ENCODE measurements around the gene ZNF343. TPM values are rescaled to one million over a fixed set of nuclear protein-coding genes. Genes with fewer than 3 reads are reported as not detected.

The ZNF343 gene
- total RNA-seq, 1 experiment from 2014 or later: 12.0 TPM

- intact Hi-C loops (cut with micrococcal nuclease): no loop called here
Measured at GRCh38 chr20:2455771-2456497, 52.8 kb downstream of the ZNF343 start.

GRCh38 chr20:2453792-2454191, 54.9 kb downstream of the ZNF343 start:
- H3K4me3 ChIP-seq (replicated peaks in 1 of 2; ENCODE audit: low read depth in 1 of 2, low read length in 2 of 2): no peak overlapping the region
- ChIA-PET POLR2A (no interaction called here), CTCF (interaction anchor here (4.6 kb wide), 1 partner anchor 246 kb away, joined by 53 read pairs; no protein-coding TSS in a partner anchor), RAD21 (ENCODE audit: low non-redundant PET in 1 of 2, low total read pairs in 2 of 2, uncharacterized antibody in 2 of 2, unreplicated experiment in 2 of 2) (no interaction called here)
- DNase-seq (ENCODE audit: low read depth, low spot score) (no peak), ATAC-seq (no peak)
- no peaks in the 10 kb centered on the region for H3K4me1 ChIP-seq (ENCODE audit: control insufficient read depth in 1 of 2, insufficient read depth in 2 of 2, low read length in 2 of 2)
- H3K27me3 ChIP-seq (ENCODE audit: insufficient read depth, low read length): no peaks in the 10 kb centered on the region
- no peak for TF ChIP-seq CEBPB (IDR thresholded peaks at IDR 0.05; ENCODE audit: low read depth)
- TF ChIP-seq, protein P1, sequence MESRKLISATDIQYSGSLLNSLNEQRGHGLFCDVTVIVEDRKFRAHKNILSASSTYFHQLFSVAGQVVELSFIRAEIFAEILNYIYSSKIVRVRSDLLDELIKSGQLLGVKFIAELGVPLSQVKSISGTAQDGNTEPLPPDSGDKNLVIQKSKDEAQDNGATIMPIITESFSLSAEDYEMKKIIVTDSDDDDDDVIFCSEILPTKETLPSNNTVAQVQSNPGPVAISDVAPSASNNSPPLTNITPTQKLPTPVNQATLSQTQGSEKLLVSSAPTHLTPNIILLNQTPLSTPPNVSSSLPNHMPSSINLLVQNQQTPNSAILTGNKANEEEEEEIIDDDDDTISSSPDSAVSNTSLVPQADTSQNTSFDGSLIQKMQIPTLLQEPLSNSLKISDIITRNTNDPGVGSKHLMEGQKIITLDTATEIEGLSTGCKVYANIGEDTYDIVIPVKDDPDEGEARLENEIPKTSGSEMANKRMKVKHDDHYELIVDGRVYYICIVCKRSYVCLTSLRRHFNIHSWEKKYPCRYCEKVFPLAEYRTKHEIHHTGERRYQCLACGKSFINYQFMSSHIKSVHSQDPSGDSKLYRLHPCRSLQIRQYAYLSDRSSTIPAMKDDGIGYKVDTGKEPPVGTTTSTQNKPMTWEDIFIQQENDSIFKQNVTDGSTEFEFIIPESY (IDR thresholded peaks at IDR 0.05; ENCODE audit: extremely low read depth, insufficient replicate concordance, low read length): no peak
- no peak for TF ChIP-seq ZNF274 (IDR thresholded peaks at IDR 0.05; ENCODE audit: low read depth, low read length)
- TF ChIP-seq FOSL1 (IDR thresholded peaks at IDR 0.05; ENCODE audit: low read depth): no peak
- TF ChIP-seq SIN3A (IDR thresholded peaks at IDR 0.05; ENCODE audit: low read depth): no peak
- no peak for TF ChIP-seq POLR2A (IDR thresholded peaks at IDR 0.05; ENCODE audit: borderline replicate concordance, extremely low read depth, insufficient read depth, insufficient read length)
- no peak for TF ChIP-seq MAX (IDR thresholded peaks at IDR 0.05)
- TF ChIP-seq POLR2AphosphoS5 (IDR thresholded peaks at IDR 0.05; ENCODE audit: low read depth, low read length): no peak
- no peak for TF ChIP-seq JUND (IDR thresholded peaks at IDR 0.05)
- no peak for TF ChIP-seq ZFX (IDR thresholded peaks at IDR 0.05)
- no peak for TF ChIP-seq YY1 (IDR thresholded peaks at IDR 0.05; ENCODE audit: extremely low read depth, insufficient replicate concordance, low read depth, low read length)
- H3K36me3 ChIP-seq (ENCODE audit: control insufficient read depth in 1 of 2, insufficient read depth in 2 of 2, low read length in 2 of 2): no peaks in the 10 kb centered on the region
- no TSS peak for BruUV-seq (replicated peaks)
- H3K9ac ChIP-seq (ENCODE audit: low read length): no peak overlapping the region
- H2AFZ ChIP-seq (ENCODE audit: low read depth, low read length, poor library complexity, severe bottlenecking): no peak overlapping the region
- no peak overlapping the region for H3K4me2 ChIP-seq (ENCODE audit: low read length)
- H3K9me2 ChIP-seq (ENCODE audit: insufficient read depth): no peaks in the 10 kb centered on the region
- H3K27ac ChIP-seq (ENCODE audit: low read depth, low read length): no peak overlapping the region
- no peaks in the 10 kb centered on the region for H4K20me1 ChIP-seq (ENCODE audit: insufficient read depth)
- no peaks in the 10 kb centered on the region for H3K79me2 ChIP-seq (ENCODE audit: insufficient read depth, low read length)
- intact Hi-C loops (cut with micrococcal nuclease): loop anchor here (1.0 to 2.0 kb wide), 2 partner anchors 33 to 246 kb away; no protein-coding TSS in a partner anchor
- no peaks in the 10 kb centered on the region for H3K9me3 ChIP-seq (ENCODE audit: control insufficient read depth in 1 of 2, insufficient read depth in 1 of 2, low read depth in 1 of 2, low read length in 2 of 2)

More at GRCh38 chr20:2455771-2456497, 52.8 kb downstream of the ZNF343 start:
- no peaks in the 10 kb centered on the region for H3K27me3 ChIP-seq (ENCODE audit: insufficient read depth, low read length)
- no peak overlapping the region for H3K4me2 ChIP-seq (ENCODE audit: low read length)
- TF ChIP-seq SRF (IDR thresholded peaks at IDR 0.05; ENCODE audit: low read depth): no peak
- TF ChIP-seq ELF1 (IDR thresholded peaks at IDR 0.05; ENCODE audit: borderline replicate concordance, low read depth): no peak
- no peak for TF ChIP-seq EZH2phosphoT487 (IDR thresholded peaks at IDR 0.05; ENCODE audit: borderline replicate concordance)
- no peak for TF ChIP-seq JUND (IDR thresholded peaks at IDR 0.05)
- no peak for TF ChIP-seq RAD21 (IDR thresholded peaks at IDR 0.05; ENCODE audit: low read depth)
- TF ChIP-seq EZH2 (IDR thresholded peaks at IDR 0.05): no peak
- no peak for TF ChIP-seq CEBPB (IDR thresholded peaks at IDR 0.05; ENCODE audit: low read depth)
- no peak for TF ChIP-seq ATF3 (IDR thresholded peaks at IDR 0.05)
- no peak for TF ChIP-seq SP1 (IDR thresholded peaks at IDR 0.05; ENCODE audit: low read depth)
- TF ChIP-seq YY1 (IDR thresholded peaks at IDR 0.05; ENCODE audit: extremely low read depth, insufficient replicate concordance, low read depth, low read length): no peak
- TF ChIP-seq ZFX (IDR thresholded peaks at IDR 0.05): no peak
- TF ChIP-seq ZNF274 (IDR thresholded peaks at IDR 0.05; ENCODE audit: low read depth, low read length): no peak
- no peak for TF ChIP-seq POLR2AphosphoS5 (IDR thresholded peaks at IDR 0.05; ENCODE audit: low read depth, low read length)
- ChIA-PET RAD21 (ENCODE audit: low non-redundant PET in 1 of 2, low total read pairs in 2 of 2, uncharacterized antibody in 2 of 2, unreplicated experiment in 2 of 2) (no interaction called here), CTCF (interaction anchor here (1.2 to 2.1 kb wide), 4 partner anchors 13 to 283 kb away, joined by 3 to 18 read pairs (median 4); no protein-coding TSS in a partner anchor), POLR2A (interaction anchor here (1.1 to 2.0 kb wide), 2 partner anchors 12 to 15 kb away, joined by 4 to 8 read pairs; partner anchors contain the start of gene SNRPB)
- H3K4me3 ChIP-seq (replicated peaks in 1 of 2; ENCODE audit: low read depth in 1 of 2, low read length in 2 of 2): no peak overlapping the region
- DNase-seq (ENCODE audit: low read depth, low spot score): no peak
- no peaks in the 10 kb centered on the region for H3K9me3 ChIP-seq (ENCODE audit: control insufficient read depth in 1 of 2, insufficient read depth in 1 of 2, low read depth in 1 of 2, low read length in 2 of 2)
- no peaks in the 10 kb centered on the region for H4K20me1 ChIP-seq (ENCODE audit: insufficient read depth)
- no peaks in the 10 kb centered on the region for H3K79me2 ChIP-seq (ENCODE audit: insufficient read depth, low read length)
- no peaks in the 10 kb centered on the region for H3K4me1 ChIP-seq (ENCODE audit: control insufficient read depth in 1 of 2, insufficient read depth in 2 of 2, low read length in 2 of 2)
- H3K9me2 ChIP-seq (ENCODE audit: insufficient read depth): no peaks in the 10 kb centered on the region
- ATAC-seq: no peak
- no TSS peak for BruUV-seq (replicated peaks)
- no peak overlapping the region for H2AFZ ChIP-seq (ENCODE audit: low read depth, low read length, poor library complexity, severe bottlenecking)
- H3K36me3 ChIP-seq (ENCODE audit: control insufficient read depth in 1 of 2, insufficient read depth in 2 of 2, low read length in 2 of 2): peaks cover 12 to 17% of the 10 kb centered on the region in 2 experiments
- no peak overlapping the region for H3K27ac ChIP-seq (ENCODE audit: low read depth, low read length)
- no peak overlapping the region for H3K9ac ChIP-seq (ENCODE audit: low read length)
